GM21447 (cell line): ENCODE results near the gene ALDH1A3.

ENCODE experiments used
- ATAC-seq: cut with Tn5 transposase; IDR thresholded peaks from one replicate; pipeline ENCODE4 v1.9.1; 2021; ENCODE audit not compliant: unreplicated experiment

The ALDH1A3 gene

DNA sequence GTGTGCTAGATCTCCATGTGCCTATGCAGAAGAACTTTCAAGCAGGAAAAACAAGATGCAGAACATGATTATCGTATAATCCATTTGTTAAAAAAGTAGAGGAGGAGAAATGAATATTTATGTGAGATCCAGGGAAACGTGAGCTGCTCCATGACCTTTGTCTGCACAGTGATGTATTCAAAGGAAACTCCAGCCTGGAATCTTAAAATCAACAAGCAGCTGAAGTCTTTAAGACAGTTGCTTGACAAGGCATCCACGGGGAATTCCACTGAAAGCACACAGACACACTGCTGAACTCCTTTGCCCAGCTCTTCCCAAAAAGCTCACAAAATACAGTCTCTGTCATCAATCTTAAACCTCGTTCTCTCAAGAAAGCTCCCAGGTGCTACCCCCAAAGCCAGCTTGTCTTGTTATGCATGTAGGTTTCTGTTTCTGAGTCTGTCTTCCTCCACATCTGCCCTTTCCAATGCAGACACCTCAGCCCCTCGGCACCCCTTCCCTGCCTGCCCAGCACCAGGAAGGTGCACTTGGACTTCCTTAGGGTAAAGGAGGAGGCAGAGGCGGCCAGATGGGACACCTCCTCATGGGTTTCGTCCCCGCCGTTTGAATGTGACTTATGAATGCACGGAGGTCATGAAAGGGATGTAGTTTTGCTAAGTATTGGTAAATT is 68.3 kb downstream of the ALDH1A3 start:
- peak; percentile 67 for ATAC-seq

- ATAC-seq = peak; percentile 22
These were observed 68.8 kb downstream of the ALDH1A3 start for GRCh38 chr15:100948430-100948762.

DNA sequence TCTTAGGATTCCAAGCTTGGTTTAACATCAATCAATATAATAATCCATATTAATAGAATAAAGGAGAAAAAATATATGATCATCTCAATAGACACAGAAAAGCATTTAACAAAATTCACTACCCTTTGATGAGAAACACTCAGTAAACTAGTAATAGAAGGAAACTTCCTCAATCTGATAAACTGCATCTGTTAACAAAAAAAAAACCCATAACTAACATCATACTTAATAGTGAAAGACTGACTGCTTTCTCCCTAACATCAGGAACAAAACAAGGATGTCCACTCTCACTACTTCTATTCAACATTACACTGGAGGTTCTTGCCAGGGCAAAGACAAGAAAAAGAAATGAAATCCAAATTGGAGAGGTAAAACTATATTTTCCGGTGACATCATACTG is 70.1 kb downstream of the ALDH1A3 start:
- no peak for ATAC-seq

- no peak for ATAC-seq
These were observed 72.3 kb downstream of the ALDH1A3 start for GRCh38 chr15:100951965-100952364.

DNA sequence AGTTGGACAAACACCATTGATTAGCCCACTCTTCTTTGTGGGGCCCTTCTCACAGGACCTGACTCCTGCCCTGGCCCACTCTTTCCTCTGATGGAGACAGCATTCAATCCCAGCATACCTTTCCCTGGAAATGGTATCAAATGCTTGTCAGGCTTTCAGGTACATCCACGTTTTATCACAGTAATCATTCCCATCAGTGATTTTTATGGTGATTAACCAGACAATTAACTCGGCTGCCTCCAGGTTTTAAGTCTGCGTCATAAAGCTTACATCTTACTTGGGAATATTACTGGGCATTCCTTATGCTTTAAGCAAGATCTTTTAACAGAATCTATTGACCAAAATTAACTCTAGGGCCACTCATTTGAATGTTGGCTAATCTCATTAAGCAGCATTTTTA is 72.9 kb downstream of the ALDH1A3 start:
- ATAC-seq = no peak

GRCh38 chr15:100958326-100959065 is 78.9 kb downstream of the ALDH1A3 start:
- ATAC-seq = no peak

GRCh38 chr15:100959066-100960050 is 79.7 kb downstream of the ALDH1A3 start:
- no peak for ATAC-seq
